ENCODE data around the gene POLR1G.
A peak's percentile ranks its signal among the peaks of the same experiment; 100 is the strongest.
"Not testable (repeated sequence)": the region's sequence is repeated elsewhere in the genome, so short reads cannot be mapped to it uniquely, and the experiment has no call there.

POLR1G gene

DNA sequence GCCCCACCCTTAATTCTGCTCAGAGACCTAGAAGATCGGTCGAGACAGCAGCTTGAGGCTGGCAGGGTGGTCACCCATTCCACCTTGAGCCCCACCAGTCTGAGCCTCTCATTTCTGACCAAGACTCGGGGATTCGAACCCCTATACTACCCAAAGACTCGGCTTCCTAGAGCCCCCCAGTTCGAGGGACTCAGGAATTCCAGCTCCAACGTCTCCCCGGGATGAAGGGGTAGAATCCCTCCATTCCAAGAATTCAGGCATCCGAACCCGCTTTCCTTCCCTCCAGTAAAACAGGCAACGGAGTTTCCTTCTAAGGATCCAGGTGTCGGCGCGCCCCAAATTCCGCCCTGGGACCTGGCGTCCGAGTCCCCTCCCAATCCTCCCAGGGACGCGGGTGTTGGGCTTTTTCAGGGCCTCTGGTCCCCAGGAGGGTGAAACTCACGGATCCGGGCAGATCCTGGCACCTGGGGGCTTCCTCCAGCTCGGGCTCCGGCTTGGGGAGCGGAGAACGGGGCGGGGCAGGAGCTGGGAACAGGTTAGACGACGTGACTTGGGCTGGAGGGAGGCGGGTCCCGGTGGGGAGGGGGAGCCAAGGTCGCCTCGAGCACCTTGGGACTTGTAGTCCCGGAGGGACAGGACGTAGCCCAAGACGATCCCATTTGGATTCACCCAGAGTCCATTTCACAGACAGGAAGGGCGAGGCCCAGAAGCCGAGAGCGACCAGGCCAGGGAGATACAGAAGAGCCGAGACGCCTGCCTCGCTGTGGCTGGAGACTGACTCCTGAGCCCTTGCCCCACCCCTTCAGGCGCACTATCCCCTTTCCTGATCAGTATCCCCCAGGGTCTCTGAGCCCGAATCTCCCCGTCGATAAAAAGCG is 1.6 kb upstream of the POLR1G start, which contains the start of gene PPP1R13L:
PPP1R13L (minus strand) TSS at position 513 of the 878 bp plus-strand sequence. CDS start 6,751 bp downstream, outside the sequence.
- in situ Hi-C loops (cut with MboI; ENCODE audit: low sequenced_read_pairs): no loop called here
- DNase-seq (ENCODE audit: low spot score in 2 of 2): peak in 1 of 2 experiments; percentile 75

DNA sequence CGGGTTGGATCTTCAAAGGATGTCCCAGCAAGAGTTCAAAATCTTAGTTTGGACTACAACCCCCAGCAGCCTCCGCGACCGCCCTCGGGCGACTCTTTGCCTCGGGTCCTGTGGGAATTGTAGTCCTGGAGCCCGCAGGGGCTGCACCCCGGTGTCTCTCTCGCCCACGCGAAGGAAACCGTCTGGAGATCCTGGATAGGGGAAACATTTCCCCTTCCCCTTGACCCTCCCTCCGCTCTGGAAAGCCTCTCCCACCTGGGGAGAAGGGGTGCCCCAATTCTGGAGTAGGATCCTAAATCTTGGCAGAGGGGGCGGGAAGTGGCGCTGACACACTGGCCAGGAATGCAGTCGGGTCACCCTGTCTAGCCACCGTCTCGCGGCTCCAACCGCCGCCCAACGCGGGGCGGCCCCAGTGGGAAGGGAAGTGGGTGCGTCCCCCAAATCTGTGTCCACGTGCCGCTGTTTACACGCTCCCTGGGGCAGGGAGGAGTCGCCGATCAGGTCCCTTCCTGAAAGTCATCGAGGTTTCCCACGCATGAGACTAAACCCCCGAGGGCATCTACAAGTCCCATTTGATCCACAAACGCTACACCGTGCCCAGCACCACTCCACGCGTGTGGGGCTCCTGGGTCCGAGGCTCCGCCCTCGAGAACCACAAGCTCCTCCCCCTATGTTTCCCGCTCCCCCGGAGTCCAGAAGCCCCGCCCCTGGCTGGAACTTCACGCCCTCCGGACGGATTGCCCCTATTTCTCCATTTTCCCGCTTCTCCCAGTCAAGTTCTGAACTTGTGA is 814 bp upstream of the POLR1G start:
- Histone ChIP-seq H3K4me3 (peak overlapping the region; percentile 75), H3K4me1 (peaks cover 40% of the 10 kb centered on the region), H3K27me3 (ENCODE audit: low read depth) (no peaks in the 10 kb centered on the region), H3K9me3 (no peaks in the 10 kb centered on the region), H3K36me3 (replicated peaks) (peaks cover 20% of the 10 kb centered on the region)
- DNase-seq (ENCODE audit: low spot score in 2 of 2): peak; percentile 81 to 93
- in situ Hi-C loops (cut with MboI; ENCODE audit: low sequenced_read_pairs): no loop called here

More for the DNA sequence above, 1.6 kb upstream of the POLR1G start, which contains the start of gene PPP1R13L:
- Histone ChIP-seq H3K4me3 (peak within 1 kb of the TSS; percentile 75), H3K9me3 (no peaks in the 10 kb centered on the region), H3K4me1 (peaks cover 40% of the 10 kb centered on the region), H3K27me3 (ENCODE audit: low read depth) (no peaks in the 10 kb centered on the region), H3K36me3 (replicated peaks) (peaks cover 20% of the 10 kb centered on the region)

DNA sequence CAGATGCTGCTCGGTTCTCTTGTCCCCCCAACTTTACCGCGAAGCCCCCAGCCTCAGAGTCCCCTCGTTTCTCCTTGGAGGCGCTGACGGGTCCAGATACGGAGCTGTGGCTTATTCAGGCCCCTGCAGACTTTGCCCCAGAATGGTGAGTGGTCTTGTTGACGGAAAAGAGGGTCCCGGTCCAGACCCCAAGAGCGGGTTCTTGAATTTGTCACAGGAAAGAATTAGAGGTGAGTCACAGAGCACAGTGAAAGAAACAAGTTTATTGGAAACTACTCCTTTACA is 589 bp downstream of the POLR1G start:
- DNase-seq (ENCODE audit: low spot score in 2 of 2): no peak
- in situ Hi-C loops (cut with MboI; ENCODE audit: low sequenced_read_pairs): no loop called here

DNA sequence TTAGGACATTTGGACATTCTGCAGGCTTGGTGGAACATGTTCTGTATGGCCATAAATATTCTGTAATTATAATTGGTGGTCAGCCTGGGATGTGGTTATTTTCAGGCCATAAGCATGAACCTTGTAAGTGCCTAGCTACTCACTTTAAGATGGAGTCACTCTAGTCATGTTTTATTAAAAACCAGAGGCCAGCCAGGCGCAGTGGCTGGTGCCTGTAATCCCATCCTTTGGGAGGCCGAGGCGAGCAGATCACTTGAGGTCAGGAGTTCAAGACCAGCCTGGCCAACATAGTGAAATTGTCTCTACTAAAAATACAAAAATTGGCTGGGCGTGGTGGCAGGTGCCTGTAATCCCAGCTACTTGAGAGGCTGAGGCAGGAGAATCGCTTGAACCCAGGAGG is 1.1 kb downstream of the POLR1G start:
- in situ Hi-C loops (cut with MboI; ENCODE audit: low sequenced_read_pairs); DNase-seq (ENCODE audit: low spot score in 2 of 2); H3K9me3 ChIP-seq; H3K27me3 ChIP-seq (ENCODE audit: low read depth): not testable (repeated sequence)
- Histone ChIP-seq H3K4me1 (peaks cover 38% of the 10 kb centered on the region), H3K36me3 (replicated peaks) (peaks cover 25% of the 10 kb centered on the region), H3K4me3 (peak overlapping the region; percentile 75)

More for the DNA sequence above, 589 bp downstream of the POLR1G start:
- Histone ChIP-seq H3K4me1 (peaks cover 40% of the 10 kb centered on the region), H3K27me3 (ENCODE audit: low read depth) (no peaks in the 10 kb centered on the region), H3K9me3 (no peaks in the 10 kb centered on the region), H3K4me3 (peak overlapping the region; percentile 75), H3K36me3 (replicated peaks) (peaks cover 25% of the 10 kb centered on the region)

DNA sequence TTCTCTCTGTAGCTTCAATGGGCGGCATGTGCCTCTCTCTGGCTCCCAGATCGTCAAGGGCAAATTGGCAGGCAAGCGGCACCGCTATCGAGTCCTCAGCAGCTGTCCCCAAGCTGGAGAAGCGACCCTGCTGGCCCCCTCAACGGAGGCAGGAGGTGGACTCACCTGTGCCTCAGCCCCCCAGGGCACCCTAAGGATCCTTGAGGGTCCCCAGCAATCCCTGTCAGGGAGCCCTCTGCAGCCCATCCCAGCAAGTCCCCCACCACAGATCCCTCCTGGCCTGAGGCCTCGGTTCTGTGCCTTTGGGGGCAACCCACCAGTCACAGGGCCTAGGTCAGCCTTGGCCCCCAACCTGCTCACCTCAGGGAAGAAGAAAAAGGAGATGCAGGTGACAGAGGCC is 1.7 kb downstream of the POLR1G start:
- Histone ChIP-seq H3K4me3 (no peak overlapping the region), H3K27me3 (ENCODE audit: low read depth) (no peaks in the 10 kb centered on the region), H3K36me3 (replicated peaks) (peaks cover 30% of the 10 kb centered on the region), H3K9me3 (no peaks in the 10 kb centered on the region), H3K4me1 (peaks cover 33% of the 10 kb centered on the region)
- in situ Hi-C loops (cut with MboI; ENCODE audit: low sequenced_read_pairs): no loop called here
- DNase-seq (ENCODE audit: low spot score in 2 of 2): no peak

DNA sequence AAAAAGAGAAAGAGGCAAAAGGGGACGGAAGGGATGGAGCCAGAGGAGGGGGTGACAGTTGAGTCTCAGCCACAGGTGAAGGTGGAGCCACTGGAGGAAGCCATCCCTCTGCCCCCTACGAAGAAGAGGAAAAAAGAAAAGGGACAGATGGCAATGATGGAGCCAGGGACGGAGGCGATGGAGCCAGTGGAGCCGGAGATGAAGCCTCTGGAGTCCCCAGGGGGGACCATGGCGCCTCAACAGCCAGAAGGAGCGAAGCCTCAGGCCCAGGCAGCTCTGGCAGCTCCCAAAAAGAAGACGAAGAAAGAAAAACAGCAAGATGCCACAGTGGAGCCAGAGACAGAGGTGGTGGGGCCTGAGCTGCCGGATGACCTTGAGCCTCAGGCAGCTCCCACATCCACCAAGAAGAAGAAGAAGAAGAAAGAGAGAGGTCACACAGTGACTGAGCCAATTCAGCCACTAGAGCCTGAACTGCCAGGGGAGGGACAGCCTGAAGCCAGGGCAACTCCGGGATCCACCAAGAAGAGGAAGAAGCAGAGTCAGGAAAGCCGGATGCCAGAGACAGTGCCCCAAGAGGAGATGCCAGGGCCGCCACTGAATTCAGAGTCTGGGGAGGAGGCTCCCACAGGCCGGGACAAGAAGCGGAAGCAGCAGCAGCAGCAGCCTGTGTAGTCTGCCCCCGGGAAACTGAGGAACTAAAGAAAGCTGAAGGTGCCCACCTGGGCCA is 2.5 kb downstream of the POLR1G start:
- in situ Hi-C loops (cut with MboI; ENCODE audit: low sequenced_read_pairs): no loop called here
- H3K27me3 ChIP-seq (ENCODE audit: low read depth): no peaks in the 10 kb centered on the region
- no peak for DNase-seq (ENCODE audit: low spot score in 2 of 2)
- H3K36me3 ChIP-seq (replicated peaks): peaks cover 38% of the 10 kb centered on the region
- peaks cover 24% of the 10 kb centered on the region for H3K4me1 ChIP-seq
- H3K9me3 ChIP-seq: no peaks in the 10 kb centered on the region
- H3K4me3 ChIP-seq: no peak overlapping the region

DNA sequence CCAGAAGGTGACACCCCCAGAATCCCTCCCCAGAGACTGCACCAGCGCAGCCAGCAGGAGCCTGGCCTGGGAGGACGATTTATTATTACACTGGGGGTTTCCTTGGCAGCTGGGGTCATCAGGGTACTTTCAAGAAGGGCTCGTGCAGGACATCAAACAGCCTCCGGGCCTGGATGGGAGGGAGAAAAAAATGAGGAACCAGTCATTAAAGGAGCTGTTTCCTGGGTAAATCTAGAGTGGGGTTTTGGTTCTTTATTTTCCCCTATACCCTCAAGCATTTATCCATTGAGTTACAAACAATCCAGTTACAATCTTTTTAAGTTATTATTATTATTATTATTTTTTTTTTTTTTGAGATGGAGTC is 3.1 kb downstream of the POLR1G start:
- DNase-seq (ENCODE audit: low spot score in 2 of 2): no peak
- H3K4me3 ChIP-seq: no peak overlapping the region
- no peaks in the 10 kb centered on the region for H3K9me3 ChIP-seq
- in situ Hi-C loops (cut with MboI; ENCODE audit: low sequenced_read_pairs): no loop called here
- H3K27me3 ChIP-seq (ENCODE audit: low read depth): no peaks in the 10 kb centered on the region
- H3K4me1 ChIP-seq: peaks cover 19% of the 10 kb centered on the region
- H3K36me3 ChIP-seq (replicated peaks): peaks cover 44% of the 10 kb centered on the region

DNA sequence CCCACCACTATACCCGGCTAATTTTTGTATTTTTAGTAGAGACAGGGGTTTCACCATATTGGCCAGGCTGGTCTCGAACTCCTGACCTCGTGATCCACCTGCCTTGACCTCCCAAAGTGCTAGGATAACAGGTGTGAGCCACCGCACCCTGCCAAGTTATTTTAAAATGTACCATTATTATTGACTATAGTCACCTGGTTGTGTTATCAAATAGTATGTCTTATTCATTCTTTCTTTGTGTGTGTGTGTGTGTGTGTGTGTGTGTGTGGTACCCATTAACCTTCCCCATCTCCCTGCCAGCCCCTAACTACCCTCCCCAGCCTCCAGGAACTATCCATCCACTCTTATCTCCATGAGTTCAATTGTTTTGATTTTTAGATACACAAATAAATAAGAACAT is 3.9 kb downstream of the POLR1G start:
- H3K4me1 ChIP-seq: peaks cover 11% of the 10 kb centered on the region
- not testable (repeated sequence) for H3K9me3 ChIP-seq

DNA sequence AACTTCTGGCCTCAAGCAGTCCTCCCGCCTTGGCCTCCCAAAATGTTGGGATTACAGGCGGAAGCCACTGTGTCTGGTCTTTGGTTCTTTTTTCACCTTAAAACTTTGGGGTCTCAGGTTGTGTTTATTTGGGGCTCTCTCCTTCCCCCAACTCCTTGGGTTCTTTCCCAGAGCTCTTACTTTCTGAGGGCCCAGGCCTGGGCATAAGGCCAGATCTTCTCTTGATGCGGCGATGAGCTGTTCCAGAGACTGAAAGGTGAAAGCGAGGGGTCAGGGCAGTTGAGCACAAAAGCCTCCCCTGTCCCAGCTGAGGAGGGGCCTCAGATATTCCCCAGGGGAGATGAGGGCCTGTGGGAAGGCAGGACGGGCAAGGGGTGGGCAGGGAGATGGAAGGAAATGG is 7.1 kb downstream of the POLR1G start:
- Histone ChIP-seq H3K36me3 (replicated peaks) (peaks cover 54% of the 10 kb centered on the region), H3K27me3 (ENCODE audit: low read depth) (no peaks in the 10 kb centered on the region), H3K4me3 (no peak overlapping the region), H3K4me1 (no peaks in the 10 kb centered on the region), H3K9me3 (no peaks in the 10 kb centered on the region)
- in situ Hi-C loops (cut with MboI; ENCODE audit: low sequenced_read_pairs): no loop called here
- no peak for DNase-seq (ENCODE audit: low spot score in 2 of 2)

More for the DNA sequence above, 3.9 kb downstream of the POLR1G start:
- H3K27me3 ChIP-seq (ENCODE audit: low read depth); DNase-seq (ENCODE audit: low spot score in 2 of 2); in situ Hi-C loops (cut with MboI; ENCODE audit: low sequenced_read_pairs); H3K4me3 ChIP-seq: not testable (repeated sequence)
- peaks cover 49% of the 10 kb centered on the region for H3K36me3 ChIP-seq (replicated peaks)

DNA sequence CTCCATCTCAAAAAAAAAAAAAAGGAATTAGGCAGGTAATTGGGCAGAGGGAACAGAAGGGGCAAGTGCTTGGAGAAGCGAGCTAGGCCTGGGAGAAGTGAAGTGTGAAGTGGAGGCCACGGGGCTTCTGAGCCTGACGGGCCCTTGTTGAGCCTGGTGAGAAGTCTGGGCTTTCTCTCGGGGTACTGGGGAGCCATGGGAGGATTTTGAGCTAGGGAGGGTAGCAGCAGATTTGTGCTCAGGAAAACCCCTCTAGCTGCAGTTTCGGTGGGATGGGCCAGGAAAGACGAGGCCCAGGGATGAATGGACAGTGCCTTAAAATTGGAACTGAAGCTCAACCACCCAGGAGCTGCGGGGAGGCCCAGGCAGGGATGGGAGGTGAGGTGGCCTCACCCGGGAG is 8.0 kb downstream of the POLR1G start:
- Histone ChIP-seq H3K4me3 (no peak overlapping the region), H3K9me3 (no peaks in the 10 kb centered on the region), H3K4me1 (no peaks in the 10 kb centered on the region), H3K27me3 (ENCODE audit: low read depth) (no peaks in the 10 kb centered on the region), H3K36me3 (replicated peaks) (peaks cover 54% of the 10 kb centered on the region)
- DNase-seq (ENCODE audit: low spot score in 2 of 2): no peak
- in situ Hi-C loops (cut with MboI; ENCODE audit: low sequenced_read_pairs): no loop called here

DNA sequence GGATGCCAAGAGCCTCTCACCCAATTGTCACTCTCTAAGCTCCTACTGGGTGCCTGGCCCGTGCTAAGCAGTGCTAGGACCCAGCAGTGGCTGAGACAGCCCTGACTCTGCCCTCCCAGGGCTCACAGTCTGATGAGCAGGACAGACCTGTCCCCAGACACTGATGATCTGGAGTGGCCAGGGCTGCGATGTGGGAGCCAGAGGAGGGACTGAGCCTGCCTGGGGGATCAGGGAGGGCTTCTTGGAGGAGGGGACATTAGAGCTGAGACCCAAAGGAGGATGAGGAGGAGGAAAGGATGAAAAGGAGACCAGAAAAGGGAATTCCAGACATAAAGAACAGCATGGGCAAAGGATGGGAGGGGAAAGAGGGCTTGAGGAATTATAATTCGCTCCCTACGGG is 10.7 kb downstream of the POLR1G start:
- no peak overlapping the region for H3K4me3 ChIP-seq
- H3K36me3 ChIP-seq (replicated peaks): peaks cover 60% of the 10 kb centered on the region
- no peaks in the 10 kb centered on the region for H3K9me3 ChIP-seq
- no peaks in the 10 kb centered on the region for H3K4me1 ChIP-seq
- H3K27me3 ChIP-seq (ENCODE audit: low read depth): no peaks in the 10 kb centered on the region
- no peak for DNase-seq (ENCODE audit: low spot score in 2 of 2)
- in situ Hi-C loops (cut with MboI; ENCODE audit: low sequenced_read_pairs): no loop called here

DNA sequence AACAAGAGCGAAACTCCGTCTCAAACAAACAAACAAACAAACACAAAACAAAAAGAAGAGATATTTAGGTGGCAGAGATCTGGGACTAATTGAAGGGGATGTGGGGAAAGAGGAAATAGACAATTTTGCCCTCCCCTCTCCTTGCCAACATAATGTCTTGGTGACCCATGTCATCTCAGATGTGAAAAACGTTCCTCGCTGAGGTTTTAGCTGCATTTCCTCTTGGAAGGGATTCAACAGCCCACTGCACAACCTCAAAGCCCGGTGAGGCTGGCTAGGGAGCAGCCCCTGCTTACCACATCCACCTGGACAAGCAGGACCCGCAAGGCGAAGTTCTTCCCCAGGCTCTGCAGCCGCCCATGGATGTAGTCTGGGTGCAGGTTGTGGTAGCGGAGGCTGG is 12.4 kb downstream of the POLR1G start:
- no peak overlapping the region for H3K4me3 ChIP-seq
- no peaks in the 10 kb centered on the region for H3K9me3 ChIP-seq
- H3K27me3 ChIP-seq (ENCODE audit: low read depth): no peaks in the 10 kb centered on the region
- H3K36me3 ChIP-seq (replicated peaks): peaks cover 51% of the 10 kb centered on the region
- H3K4me1 ChIP-seq: peaks cover 6% of the 10 kb centered on the region; the same call in 1 of the 2 replicates
- in situ Hi-C loops (cut with MboI; ENCODE audit: low sequenced_read_pairs): no loop called here
- no peak for DNase-seq (ENCODE audit: low spot score in 2 of 2)

DNA sequence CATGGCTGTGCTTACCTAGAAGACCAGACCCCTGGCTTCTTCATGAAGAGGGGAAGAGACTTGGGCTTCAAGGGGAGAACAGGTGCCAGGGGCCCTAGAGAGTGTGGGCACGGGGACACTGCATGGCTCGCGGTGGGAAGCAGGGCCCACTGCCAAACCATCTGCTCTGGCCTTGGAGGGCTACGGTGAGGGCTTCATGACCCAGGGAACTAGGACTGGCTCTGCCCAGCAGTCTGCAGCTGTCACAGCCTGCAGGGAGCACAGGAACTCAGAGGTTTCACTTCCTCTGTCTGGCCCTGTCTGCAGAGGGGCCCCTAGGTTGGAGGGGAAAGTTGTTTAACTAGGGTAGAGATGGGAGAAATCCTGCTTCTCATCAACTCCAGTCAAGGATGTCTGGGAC is 13.0 kb downstream of the POLR1G start:
- no peak for DNase-seq (ENCODE audit: low spot score in 2 of 2)
- in situ Hi-C loops (cut with MboI; ENCODE audit: low sequenced_read_pairs): no loop called here
- Histone ChIP-seq H3K4me1 (peaks cover 11% of the 10 kb centered on the region), H3K36me3 (replicated peaks) (peaks cover 45% of the 10 kb centered on the region), H3K27me3 (ENCODE audit: low read depth) (no peaks in the 10 kb centered on the region), H3K9me3 (no peaks in the 10 kb centered on the region), H3K4me3 (no peak overlapping the region)
